GM20000 (cell line): ENCODE measurements around the gene APBB1IP.
"Not testable (repeated sequence)": the region's sequence is repeated elsewhere in the genome, so short reads cannot be mapped to it uniquely, and the experiment has no call there.

Experiments
- DNase-seq: peaks from one replicate; pipeline ENCODE4 v3.0.0; 2012; ENCODE audit warnings: low spot score
- CTCF ChIP-seq: IDR thresholded peaks from 2 replicates; pipeline ENCODE4 v1.5.1; 2012; ENCODE audit warnings: mild to moderate bottlenecking, control low read depth; ENCODE audit errors: extremely low read depth, missing control alignments

APBB1IP gene

GRCh38 chr10:26437637-26438461, at the start of gene APBB1IP:
Gene APBB1IP, plus strand, starts transcription at chr10:26438341. Its CDS starts 53,986 bp downstream, at chr10:26492327.
- no peak for TF ChIP-seq CTCF
- DNase-seq = peak; percentile 63

- no peak for TF ChIP-seq CTCF
- DNase-seq = no peak
Measured at GRCh38 chr10:26389533-26389932, 48.6 kb upstream of the APBB1IP start.

GRCh38 chr10:26391701-26392695, 46.1 kb upstream of the APBB1IP start:
- peak; percentile 26 for DNase-seq
- TF ChIP-seq CTCF = no peak

- not testable (repeated sequence) for DNase-seq
Measured at GRCh38 chr10:26398353-26398752, 39.8 kb upstream of the APBB1IP start.

- no peak for DNase-seq
- no peak for TF ChIP-seq CTCF
Measured at GRCh38 chr10:26407406-26407969, 30.7 kb upstream of the APBB1IP start.

GRCh38 chr10:26408858-26409494, 29.2 kb upstream of the APBB1IP start:
- no peak for DNase-seq
- no peak for TF ChIP-seq CTCF

- no peak for TF ChIP-seq CTCF
- DNase-seq = no peak
Measured at GRCh38 chr10:26410356-26410755, 27.8 kb upstream of the APBB1IP start.
